Measurements from ENCODE around the gene EIF4G3. TPM values are rescaled to one million over a fixed set of nuclear protein-coding genes. Genes with fewer than 3 reads are reported as not detected.

EIF4G3 gene
- total and polyA plus RNA-seq, 10 donors: 14.3 to 97.3 (median 64.1) TPM

DNA sequence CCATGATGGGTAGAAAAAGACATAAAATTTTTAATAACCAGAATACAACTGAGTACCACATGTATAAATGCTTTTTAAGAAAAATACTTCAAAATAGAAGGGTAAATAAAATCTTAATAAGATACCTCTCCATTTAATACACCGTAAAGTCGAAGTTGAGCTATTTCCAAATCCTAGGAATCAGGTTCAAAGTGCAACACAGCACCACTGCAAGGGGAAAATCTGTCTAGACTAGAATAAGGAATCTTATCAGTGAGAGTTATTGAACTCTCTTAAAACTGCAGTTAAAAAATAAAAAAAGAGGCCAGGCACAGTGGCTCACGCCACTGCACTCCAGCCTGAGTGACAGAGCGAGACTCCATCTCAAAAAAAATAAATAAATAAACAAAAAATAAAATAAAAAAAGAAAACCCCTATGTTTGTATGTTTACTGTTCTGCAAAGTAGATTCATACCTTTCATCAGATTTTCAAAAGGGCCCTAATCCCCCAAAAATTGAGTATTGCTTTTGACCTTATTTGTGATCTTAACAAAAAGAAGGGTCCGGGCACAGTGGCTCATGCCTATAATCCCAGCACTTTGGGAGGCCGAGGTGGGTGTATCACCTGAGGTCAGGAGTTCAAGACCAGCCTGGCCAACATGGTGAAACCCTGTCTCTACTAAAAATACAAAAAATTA is 109.0 kb downstream of the EIF4G3 start:
- Histone ChIP-seq H3K27ac (no peak overlapping the region), H3K4me3 (no peak overlapping the region), H3K9me3 (no peaks in the 10 kb centered on the region), H3K36me3 (peaks cover 0 to 29% (median 4%) of the 10 kb centered on the region in 6 donors), H3K4me1 (peaks cover 0 to 42% (median 4%) of the 10 kb centered on the region in 6 donors), H3K27me3 (replicated peaks in 1 of 7) (no peaks in the 10 kb centered on the region)
- DNase-seq: no peak
- intact Hi-C loops (cut with DNase I; ENCODE audit: low total_unique reads): no loop called here
- TF ChIP-seq POLR2AphosphoS5 (IDR thresholded peaks at IDR 0.05): no peak
- TF ChIP-seq POLR2A (IDR thresholded peaks at IDR 0.05): no peak
- TF ChIP-seq, protein P1, sequence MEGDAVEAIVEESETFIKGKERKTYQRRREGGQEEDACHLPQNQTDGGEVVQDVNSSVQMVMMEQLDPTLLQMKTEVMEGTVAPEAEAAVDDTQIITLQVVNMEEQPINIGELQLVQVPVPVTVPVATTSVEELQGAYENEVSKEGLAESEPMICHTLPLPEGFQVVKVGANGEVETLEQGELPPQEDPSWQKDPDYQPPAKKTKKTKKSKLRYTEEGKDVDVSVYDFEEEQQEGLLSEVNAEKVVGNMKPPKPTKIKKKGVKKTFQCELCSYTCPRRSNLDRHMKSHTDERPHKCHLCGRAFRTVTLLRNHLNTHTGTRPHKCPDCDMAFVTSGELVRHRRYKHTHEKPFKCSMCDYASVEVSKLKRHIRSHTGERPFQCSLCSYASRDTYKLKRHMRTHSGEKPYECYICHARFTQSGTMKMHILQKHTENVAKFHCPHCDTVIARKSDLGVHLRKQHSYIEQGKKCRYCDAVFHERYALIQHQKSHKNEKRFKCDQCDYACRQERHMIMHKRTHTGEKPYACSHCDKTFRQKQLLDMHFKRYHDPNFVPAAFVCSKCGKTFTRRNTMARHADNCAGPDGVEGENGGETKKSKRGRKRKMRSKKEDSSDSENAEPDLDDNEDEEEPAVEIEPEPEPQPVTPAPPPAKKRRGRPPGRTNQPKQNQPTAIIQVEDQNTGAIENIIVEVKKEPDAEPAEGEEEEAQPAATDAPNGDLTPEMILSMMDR (IDR thresholded peaks at IDR 0.05 in 8 of 11, conservative IDR thresholded peaks at IDR 0.05 in 3 of 11): no peak
- WGBS, 5 donors: 95 to 98% (median 96%) methylated on average over 6 of the region's 6 CpGs

DNA sequence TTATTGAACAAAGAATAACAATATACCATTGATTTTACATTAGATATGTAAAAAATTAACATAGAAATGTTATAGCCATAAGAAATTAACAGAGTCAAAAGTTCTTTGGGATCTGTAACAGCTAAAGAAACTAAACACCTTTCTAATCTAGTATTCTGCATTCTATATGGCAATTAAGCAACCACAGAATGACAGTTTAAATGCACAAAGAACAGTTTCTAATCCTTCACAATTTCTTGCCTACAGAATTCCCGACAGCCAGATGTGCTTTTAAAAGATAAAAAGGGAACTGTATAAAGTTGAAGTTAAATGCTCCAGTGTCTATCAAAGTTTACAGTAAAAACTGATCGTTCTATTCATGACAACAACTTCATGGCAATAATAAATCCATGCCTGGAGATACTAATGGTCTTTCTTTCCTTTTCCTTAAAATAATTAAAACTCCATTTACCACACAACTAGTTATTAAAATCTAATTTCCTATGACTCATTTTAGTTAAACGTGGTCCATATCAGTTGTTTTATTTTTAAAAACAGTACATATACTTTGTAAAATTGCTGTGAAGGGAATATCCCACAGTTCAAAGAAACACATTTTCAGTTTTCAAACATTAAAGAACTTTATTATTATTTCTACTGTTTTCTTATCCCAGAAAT is 110.2 kb downstream of the EIF4G3 start:
- peaks cover 0 to 17% (median 0%) of the 10 kb centered on the region in 6 donors for H3K36me3 ChIP-seq
- intact Hi-C loops (cut with DNase I; ENCODE audit: low total_unique reads): no loop called here
- no peak overlapping the region for H3K4me3 ChIP-seq
- 46 to 62% (median 55%) methylated on average over 3 of the region's 3 CpGs for WGBS, 5 donors
- no peak for TF ChIP-seq POLR2AphosphoS5 (IDR thresholded peaks at IDR 0.05)
- TF ChIP-seq, protein P1 (IDR thresholded peaks at IDR 0.05 in 8 of 11, conservative IDR thresholded peaks at IDR 0.05 in 3 of 11): no peak
- no peak for TF ChIP-seq POLR2A (IDR thresholded peaks at IDR 0.05)
- H3K27me3 ChIP-seq (replicated peaks in 1 of 7): no peaks in the 10 kb centered on the region
- peaks cover 0 to 31% (median 3%) of the 10 kb centered on the region in 6 donors for H3K4me1 ChIP-seq
- H3K27ac ChIP-seq: no peak overlapping the region
- no peaks in the 10 kb centered on the region for H3K9me3 ChIP-seq
- no peak for DNase-seq

DNA sequence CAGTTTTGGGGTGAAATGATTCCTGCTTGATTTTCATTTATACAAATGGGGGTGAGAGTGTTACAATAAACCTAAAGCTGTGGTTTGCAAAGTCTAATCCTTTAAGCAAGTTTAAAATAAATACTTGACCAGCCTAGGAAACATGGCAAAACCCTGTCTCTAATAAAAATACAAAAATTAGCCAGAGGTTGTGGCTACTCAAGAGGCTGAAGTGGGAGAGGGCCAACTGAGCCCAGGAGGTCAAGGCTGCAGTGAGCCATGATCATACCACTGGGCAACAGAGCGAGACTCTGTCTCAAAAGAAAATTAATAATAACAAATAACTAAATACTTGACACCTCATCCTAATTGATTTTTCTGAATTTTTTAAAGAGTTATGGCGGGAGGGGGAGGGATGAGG is 110.8 kb downstream of the EIF4G3 start:
- peaks cover 0 to 26% (median 0%) of the 10 kb centered on the region in 6 donors for H3K4me1 ChIP-seq
- intact Hi-C loops (cut with DNase I; ENCODE audit: low total_unique reads): no loop called here

More for the DNA sequence above, 110.8 kb downstream of the EIF4G3 start:
- H3K27ac ChIP-seq: no peak overlapping the region
- H3K4me3 ChIP-seq: no peak overlapping the region
- H3K9me3 ChIP-seq: no peaks in the 10 kb centered on the region
- no peaks in the 10 kb centered on the region for H3K27me3 ChIP-seq (replicated peaks in 1 of 7)
- H3K36me3 ChIP-seq: peaks cover 0 to 11% (median 0%) of the 10 kb centered on the region in 6 donors
- no peak for DNase-seq
- WGBS, 5 donors: 81 to 93% (median 91%) methylated on average over 2 of the region's 2 CpGs
- TF ChIP-seq POLR2A (IDR thresholded peaks at IDR 0.05) (no peak), POLR2AphosphoS5 (IDR thresholded peaks at IDR 0.05) (no peak)
- TF ChIP-seq, protein P1 (IDR thresholded peaks at IDR 0.05 in 8 of 11, conservative IDR thresholded peaks at IDR 0.05 in 3 of 11): no peak

Data from spleen (tissue), 11 donors.